Sigmoid colon (tissue), 7 donors: ENCODE data around the gene CEP162. TPM values are rescaled to one million over a fixed set of nuclear protein-coding genes. Genes with fewer than 3 reads are reported as not detected.
"Not testable (repeated sequence)": the region's sequence is repeated elsewhere in the genome, so short reads cannot be mapped to it uniquely, and the experiment has no call there.

ENCODE experiments used
- DNase-seq: peaks from one replicate; pipeline ENCODE4 v3.0.0-alpha.2; 2019
- H3K27ac ChIP-seq, 4 donors: fragments of 200-600 bp; sonication (generic); one replicate each; pipeline ENCODE4 v1.5.1; 2016 to 2019; ENCODE audit warnings: mild to moderate bottlenecking in 1 of 4
- H3K27me3 ChIP-seq, 3 donors: fragments of 200-600 bp; sonication (generic); one replicate each; pipeline ENCODE4 v1.5.1; 2019; ENCODE audit warnings: mild to moderate bottlenecking in 1 of 3
- H3K36me3 ChIP-seq, 4 donors: fragments of 200-600 bp; sonication (generic); one replicate each; pipeline ENCODE4 v1.5.1; 2016 to 2019
- H3K4me1 ChIP-seq, 4 donors: fragments of 200-600 bp; sonication (generic); one replicate each; pipeline ENCODE4 v1.5.1; 2017 to 2019
- H3K4me3 ChIP-seq, 4 donors: fragments of 200-600 bp; sonication (generic); one replicate each; pipeline ENCODE4 v1.5.1; 2017 to 2019; ENCODE audit warnings: mild to moderate bottlenecking in 2 of 4, moderate library complexity in 1 of 4
- H3K9me3 ChIP-seq, 4 donors: fragments of 200-600 bp in 3 of 4; sonication (generic) in 3 of 4; one replicate each; pipeline versions ENCODE4 v1.5.1 to v1.6.1; 2013 to 2019
- EP300 ChIP-seq, 4 donors: sonication (generic); formaldehyde crosslinking; IDR thresholded peaks; one replicate each; pipeline ENCODE4 v1.6.1; 2017; ENCODE audit warnings: antibody characterized with exemption in 4 of 4
- POLR2A ChIP-seq, 2 donors: fragments of 450-650 bp; IDR thresholded peaks; one replicate each; pipeline ENCODE4 v1.6.1; 2016; ENCODE audit warnings: antibody characterized with exemption in 2 of 2, mild to moderate bottlenecking in 2 of 2, moderate library complexity in 2 of 2
- POLR2AphosphoS5 ChIP-seq, 4 donors: sonication (generic); formaldehyde crosslinking; IDR thresholded peaks; one replicate each; pipeline ENCODE4 v1.6.1; 2017; ENCODE audit warnings: antibody characterized with exemption in 4 of 4
- WGBS, 2 donors: extraction: QIAGEN DNeasy Blood & Tissue Kit; methylation state at CpG; one replicate each; pipeline ENCODE4 v1.1.7; 2013; 5-methylcytosine and 5-hydroxymethylcytosine counted together
- intact Hi-C: fragments of 100-400 bp; cut with DNase I; formaldehyde crosslinking; loops from one replicate; pipeline ENCODE4 v1.15.1; 2023
- polyA plus RNA-seq, 3 donors: library from polyadenylated mRNA; stranded (reverse); fragments of 200-250 nt; gene quantifications; one replicate each; pipeline ENCODE4 v1.2.3, GENCODE V29; 2013
- total RNA-seq, 4 donors: library from RNA; depleted of rRNA; stranded (reverse); fragments of >200 nt; gene quantifications; one replicate each; pipeline ENCODE4 v1.1.0, GENCODE V29; 2016
- TF ChIP-seq, protein P1 (sequence below), 4 experiments: fragments of 450-650 bp in 3 of 4; fragments of 200-600 bp in 1 of 4; IDR thresholded peaks; one replicate each; pipeline ENCODE4 v1.5.1; 2016 to 2019; ENCODE audit warnings: antibody characterized with exemption in 4 of 4, mild to moderate bottlenecking in 3 of 4, moderate library complexity in 2 of 4
- donor health status: healthy with polysubstance abuse.
- donor health status: Bipolar disorder and iron deficiency.
- donor health status: healthy.

CEP162 gene
- total and polyA plus RNA-seq, 7 donors, result 1.8 to 18.6 (median 12.4) TPM

DNA sequence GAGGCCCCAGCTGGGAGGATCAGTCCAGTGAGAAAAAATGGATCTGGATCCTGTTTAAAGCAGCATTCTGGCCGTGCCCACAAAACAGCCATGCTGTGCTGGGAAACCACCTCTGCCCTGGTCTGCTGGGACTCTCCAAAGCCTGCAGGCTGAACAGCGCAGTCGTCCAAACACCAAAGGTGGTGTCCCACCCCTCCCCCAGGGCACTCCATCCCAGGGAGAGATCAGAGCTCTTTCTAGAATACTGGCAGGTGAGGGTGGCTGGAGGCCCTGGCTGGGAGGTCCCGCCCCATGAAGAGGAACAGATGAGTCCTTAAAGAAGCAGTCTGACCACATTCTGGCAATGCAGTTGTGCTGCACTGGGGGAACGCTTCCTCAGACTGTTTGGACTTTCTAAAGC lies 109.3 kb downstream of the CEP162 start:
- Histone ChIP-seq H3K27ac (no peak overlapping the region), H3K36me3 (no peaks in the 10 kb centered on the region), H3K27me3 (no peaks in the 10 kb centered on the region), H3K4me3 (no peak overlapping the region), H3K4me1 (no peaks in the 10 kb centered on the region), H3K9me3 (no peaks in the 10 kb centered on the region)
- no peak for DNase-seq
- intact Hi-C loops, result no loop called here
- 82 to 86% methylated on average over 5 of the region's 5 CpGs for WGBS, 2 donors
- TF ChIP-seq POLR2A (IDR thresholded peaks at IDR 0.05) (no peak), POLR2AphosphoS5 (IDR thresholded peaks at IDR 0.05) (no peak)
- TF ChIP-seq, protein P1, sequence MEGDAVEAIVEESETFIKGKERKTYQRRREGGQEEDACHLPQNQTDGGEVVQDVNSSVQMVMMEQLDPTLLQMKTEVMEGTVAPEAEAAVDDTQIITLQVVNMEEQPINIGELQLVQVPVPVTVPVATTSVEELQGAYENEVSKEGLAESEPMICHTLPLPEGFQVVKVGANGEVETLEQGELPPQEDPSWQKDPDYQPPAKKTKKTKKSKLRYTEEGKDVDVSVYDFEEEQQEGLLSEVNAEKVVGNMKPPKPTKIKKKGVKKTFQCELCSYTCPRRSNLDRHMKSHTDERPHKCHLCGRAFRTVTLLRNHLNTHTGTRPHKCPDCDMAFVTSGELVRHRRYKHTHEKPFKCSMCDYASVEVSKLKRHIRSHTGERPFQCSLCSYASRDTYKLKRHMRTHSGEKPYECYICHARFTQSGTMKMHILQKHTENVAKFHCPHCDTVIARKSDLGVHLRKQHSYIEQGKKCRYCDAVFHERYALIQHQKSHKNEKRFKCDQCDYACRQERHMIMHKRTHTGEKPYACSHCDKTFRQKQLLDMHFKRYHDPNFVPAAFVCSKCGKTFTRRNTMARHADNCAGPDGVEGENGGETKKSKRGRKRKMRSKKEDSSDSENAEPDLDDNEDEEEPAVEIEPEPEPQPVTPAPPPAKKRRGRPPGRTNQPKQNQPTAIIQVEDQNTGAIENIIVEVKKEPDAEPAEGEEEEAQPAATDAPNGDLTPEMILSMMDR (IDR thresholded peaks at IDR 0.05), result no peak

DNA sequence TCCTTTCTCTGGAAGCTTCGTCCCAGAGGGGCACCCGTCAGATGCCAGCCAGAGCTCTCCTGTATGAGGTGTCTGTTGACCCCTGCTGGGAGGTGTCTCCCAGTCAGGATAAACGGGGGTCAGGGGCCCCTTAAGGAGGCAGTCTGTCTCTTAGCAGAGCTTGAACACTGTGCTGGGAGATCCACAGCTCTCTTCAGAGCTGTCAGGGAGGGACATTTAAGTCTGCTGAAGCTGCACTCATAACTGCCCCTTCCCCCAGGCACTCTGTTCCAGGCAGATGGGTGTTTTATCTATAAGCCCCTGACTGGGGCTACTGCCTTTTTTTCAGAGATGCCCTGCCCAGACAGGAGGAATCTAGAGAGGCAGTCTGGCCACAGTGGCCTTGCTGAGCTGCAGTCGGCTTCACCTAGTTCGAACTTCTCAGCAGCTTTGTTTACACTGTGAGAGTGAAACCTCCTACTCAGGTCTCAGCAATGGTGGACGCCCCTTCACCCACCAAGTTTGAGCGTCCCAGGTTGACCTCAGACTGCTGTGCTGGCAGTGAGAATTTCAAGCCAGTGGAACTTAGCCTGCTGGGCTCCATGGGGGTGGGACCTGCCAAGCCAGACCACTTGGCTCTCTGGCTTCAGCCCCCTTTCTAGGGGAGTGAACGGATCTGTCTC lies 112.4 kb downstream of the CEP162 start:
- intact Hi-C loops, H3K36me3 ChIP-seq, H3K27ac ChIP-seq, H3K4me1 ChIP-seq, H3K27me3 ChIP-seq, DNase-seq, H3K9me3 ChIP-seq, H3K4me3 ChIP-seq: not testable (repeated sequence)
- WGBS, 2 donors, result 68 to 83% methylated on average over 8 of the region's 8 CpGs

DNA sequence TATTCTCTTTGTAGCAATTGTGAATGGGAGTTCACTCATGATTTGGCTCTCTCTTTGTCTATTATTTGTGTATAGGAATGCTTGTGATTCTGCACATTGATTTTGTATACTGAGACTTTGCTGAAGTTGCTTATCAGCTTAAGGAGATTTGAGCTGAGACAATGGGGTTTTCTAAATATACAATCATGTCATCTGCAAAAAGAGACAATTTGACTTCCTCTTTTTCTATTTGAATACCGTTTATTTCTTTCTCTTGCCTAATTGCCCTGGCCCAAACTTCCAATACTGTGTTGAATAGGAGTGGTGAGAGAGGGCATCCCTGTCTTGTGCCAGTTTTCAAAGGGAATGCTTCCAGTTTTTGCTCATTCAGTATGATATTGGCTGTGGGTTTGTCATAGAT lies 116.1 kb downstream of the CEP162 start:
- H3K36me3 ChIP-seq, H3K27ac ChIP-seq, H3K27me3 ChIP-seq, DNase-seq, H3K4me3 ChIP-seq, intact Hi-C loops, H3K4me1 ChIP-seq, H3K9me3 ChIP-seq: not testable (repeated sequence)
- 61 to 66% methylated on average over 1 of the region's 1 CpG for WGBS, 2 donors

DNA sequence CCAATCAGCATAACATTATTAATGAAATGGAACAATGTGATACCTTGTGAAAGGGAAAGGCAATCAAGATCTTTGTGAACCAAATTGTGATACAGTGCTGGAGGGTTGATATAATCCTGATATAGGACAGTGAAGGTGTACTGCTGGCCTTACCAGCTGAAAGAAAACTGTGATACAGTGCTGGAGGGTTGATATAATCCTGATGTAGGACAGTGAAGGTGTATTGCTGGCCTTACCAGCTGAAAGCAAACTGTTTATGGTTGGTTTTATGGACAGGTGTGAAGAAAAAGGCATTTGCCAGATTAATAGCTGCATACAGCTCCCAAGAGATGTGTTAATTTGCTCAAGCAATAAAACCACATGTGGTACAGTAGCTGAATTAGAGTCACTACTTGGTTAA lies 119.9 kb downstream of the CEP162 start:
- DNase-seq, result no peak

DNA sequence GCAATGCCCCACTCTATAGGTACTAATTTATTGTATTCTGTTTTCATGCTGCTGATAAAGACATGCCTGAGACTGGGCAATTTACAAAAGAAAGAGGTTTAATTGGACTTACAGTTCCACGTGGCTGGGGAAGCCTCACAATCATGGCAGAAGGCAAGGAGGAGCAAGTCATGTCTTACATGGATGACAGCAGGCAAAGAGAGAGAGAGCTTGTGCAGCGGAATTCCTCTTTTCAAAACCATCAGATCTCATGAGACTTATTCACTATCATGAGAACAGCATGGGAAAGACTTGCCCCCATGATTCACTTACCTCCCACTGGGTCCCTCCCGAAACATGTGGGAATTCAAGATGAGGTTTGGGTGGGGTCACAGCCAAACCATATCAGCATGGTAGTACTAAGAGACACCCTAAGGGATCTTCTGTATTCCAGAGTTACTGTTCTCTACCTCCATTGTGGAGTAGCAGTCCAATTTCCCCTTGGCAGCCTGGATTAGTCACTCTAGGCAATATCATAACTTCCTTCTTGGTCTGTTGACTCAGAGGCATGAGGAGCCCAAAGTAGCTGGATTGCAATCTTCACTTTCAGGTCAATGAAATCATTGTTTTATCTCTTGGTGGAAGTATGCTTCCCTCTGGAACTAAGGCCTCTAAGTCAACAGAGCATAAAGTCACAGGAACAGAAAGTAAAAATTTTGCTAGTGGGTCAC lies 122.1 kb downstream of the CEP162 start:
- WGBS, 2 donors, result 82 to 88% methylated on average over 3 of the region's 3 CpGs

More for the DNA sequence above, 119.9 kb downstream of the CEP162 start:
- intact Hi-C loops, result no loop called here
- no peak for TF ChIP-seq POLR2AphosphoS5 (IDR thresholded peaks at IDR 0.05)
- TF ChIP-seq POLR2A (IDR thresholded peaks at IDR 0.05), result no peak
- no peak for TF ChIP-seq EP300 (IDR thresholded peaks at IDR 0.05)
- TF ChIP-seq, protein P1 (IDR thresholded peaks at IDR 0.05), result no peak
- H3K27me3 ChIP-seq, result no peaks in the 10 kb centered on the region
- no peaks in the 10 kb centered on the region for H3K36me3 ChIP-seq
- no peak overlapping the region for H3K4me3 ChIP-seq
- no peaks in the 10 kb centered on the region for H3K9me3 ChIP-seq
- H3K4me1 ChIP-seq, result no peaks in the 10 kb centered on the region
- no peak overlapping the region for H3K27ac ChIP-seq

DNA sequence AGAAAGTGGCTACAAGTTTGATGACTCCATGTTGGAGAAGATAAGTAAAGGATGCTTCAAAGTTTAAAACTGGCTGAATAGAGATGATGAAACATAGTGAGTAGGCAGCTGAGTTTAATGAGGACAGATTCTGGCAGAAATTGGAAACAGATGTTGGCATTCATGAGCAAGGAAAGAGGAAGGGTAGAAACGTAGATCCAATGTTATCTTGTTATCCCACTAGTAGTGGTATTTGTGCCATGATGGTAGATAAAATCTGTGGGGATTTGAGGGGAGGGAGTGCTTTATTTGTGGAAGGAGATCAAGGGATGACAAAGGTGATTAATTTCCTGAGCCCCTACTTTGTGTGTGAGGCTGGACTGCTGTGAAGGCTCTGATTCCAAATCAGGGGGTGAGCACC lies 124.4 kb downstream of the CEP162 start:
- WGBS, 2 donors, result 24 to 26% methylated on average over 1 of the region's 1 CpG
- no peak for DNase-seq
- Histone ChIP-seq H3K4me1 (no peaks in the 10 kb centered on the region), H3K27ac (no peak overlapping the region), H3K36me3 (no peaks in the 10 kb centered on the region), H3K4me3 (no peak overlapping the region), H3K27me3 (no peaks in the 10 kb centered on the region), H3K9me3 (no peaks in the 10 kb centered on the region)
- intact Hi-C loops, result no loop called here
- TF ChIP-seq, protein P1 (IDR thresholded peaks at IDR 0.05), result no peak
- TF ChIP-seq POLR2A (IDR thresholded peaks at IDR 0.05) (no peak), EP300 (IDR thresholded peaks at IDR 0.05) (no peak), POLR2AphosphoS5 (IDR thresholded peaks at IDR 0.05) (no peak)

More for the DNA sequence above, 122.1 kb downstream of the CEP162 start:
- DNase-seq, H3K4me1 ChIP-seq, H3K36me3 ChIP-seq, H3K9me3 ChIP-seq, H3K27me3 ChIP-seq, H3K4me3 ChIP-seq, intact Hi-C loops, H3K27ac ChIP-seq: not testable (repeated sequence)
